ENCODE results near the gene PDP2. TPM values are rescaled to one million over a fixed set of nuclear protein-coding genes. Genes with fewer than 3 reads are reported as not detected.

The PDP2 gene
- total RNA-seq, 3 donors from 2014 or later (not counting 1 experiment from before 2014, with no cell fraction given), result 10.2 to 16.5 (median 11.0) TPM

DNA sequence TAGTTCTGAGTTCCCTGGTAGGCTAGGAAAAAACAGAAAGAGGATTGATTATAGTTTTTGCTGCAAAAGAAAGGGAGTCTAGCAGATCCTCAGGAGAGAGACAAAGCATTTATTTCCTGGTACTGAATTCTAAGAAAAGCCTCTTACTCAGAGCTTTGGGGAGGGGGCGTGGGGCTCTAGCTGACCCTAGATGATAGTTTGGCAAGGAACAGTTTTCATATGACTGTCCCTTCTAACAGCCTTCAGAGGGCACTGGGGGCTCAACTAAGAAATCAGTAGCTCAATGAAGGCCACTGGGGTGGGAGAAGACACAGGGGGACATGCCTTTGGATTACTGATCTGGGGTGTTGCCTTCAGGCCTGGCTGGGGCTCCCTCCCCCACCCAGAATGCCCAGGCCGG is 32.1 kb upstream of the PDP2 start:
- DNase-seq, result no peak
- TF ChIP-seq, protein P1, sequence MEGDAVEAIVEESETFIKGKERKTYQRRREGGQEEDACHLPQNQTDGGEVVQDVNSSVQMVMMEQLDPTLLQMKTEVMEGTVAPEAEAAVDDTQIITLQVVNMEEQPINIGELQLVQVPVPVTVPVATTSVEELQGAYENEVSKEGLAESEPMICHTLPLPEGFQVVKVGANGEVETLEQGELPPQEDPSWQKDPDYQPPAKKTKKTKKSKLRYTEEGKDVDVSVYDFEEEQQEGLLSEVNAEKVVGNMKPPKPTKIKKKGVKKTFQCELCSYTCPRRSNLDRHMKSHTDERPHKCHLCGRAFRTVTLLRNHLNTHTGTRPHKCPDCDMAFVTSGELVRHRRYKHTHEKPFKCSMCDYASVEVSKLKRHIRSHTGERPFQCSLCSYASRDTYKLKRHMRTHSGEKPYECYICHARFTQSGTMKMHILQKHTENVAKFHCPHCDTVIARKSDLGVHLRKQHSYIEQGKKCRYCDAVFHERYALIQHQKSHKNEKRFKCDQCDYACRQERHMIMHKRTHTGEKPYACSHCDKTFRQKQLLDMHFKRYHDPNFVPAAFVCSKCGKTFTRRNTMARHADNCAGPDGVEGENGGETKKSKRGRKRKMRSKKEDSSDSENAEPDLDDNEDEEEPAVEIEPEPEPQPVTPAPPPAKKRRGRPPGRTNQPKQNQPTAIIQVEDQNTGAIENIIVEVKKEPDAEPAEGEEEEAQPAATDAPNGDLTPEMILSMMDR (IDR thresholded peaks at IDR 0.05), result no peak
- no peaks in the 10 kb centered on the region for H3K36me3 ChIP-seq (ENCODE audit: control insufficient read depth, insufficient read depth, low read length)
- Mint-ChIP-seq H3K27ac (peak overlapping the region in 1 of 2 donors; percentile 38), H3K9me3 (no peaks in the 10 kb centered on the region), H3K36me3 (no peaks in the 10 kb centered on the region), H3K27me3 (ENCODE audit: low read depth in 2 of 2) (peaks cover 8 to 24% of the 10 kb centered on the region in 2 donors), H3K4me1 (peaks cover 0 to 16% of the 10 kb centered on the region in 2 donors), H3K4me3 (no peak overlapping the region)
- 78% methylated on average over 1 of the region's 2 CpGs for WGBS (ENCODE audit: insufficient coverage)
- peaks cover 17% of the 10 kb centered on the region for H3K27me3 ChIP-seq (ENCODE audit: control insufficient read depth, insufficient read depth, low read length)
- H3K9me3 ChIP-seq (ENCODE audit: control insufficient read depth, insufficient read depth, low read length), result no peaks in the 10 kb centered on the region
- no peak for ATAC-seq
- H3K27ac ChIP-seq (ENCODE audit: low read length), result no peak overlapping the region
- peaks cover 10% of the 10 kb centered on the region for H3K4me1 ChIP-seq (ENCODE audit: control insufficient read depth, insufficient read depth, low read length)
- H3K4me3 ChIP-seq (ENCODE audit: low read length), result no peak overlapping the region
- intact Hi-C loops (cut with micrococcal nuclease), result no loop called here

DNA sequence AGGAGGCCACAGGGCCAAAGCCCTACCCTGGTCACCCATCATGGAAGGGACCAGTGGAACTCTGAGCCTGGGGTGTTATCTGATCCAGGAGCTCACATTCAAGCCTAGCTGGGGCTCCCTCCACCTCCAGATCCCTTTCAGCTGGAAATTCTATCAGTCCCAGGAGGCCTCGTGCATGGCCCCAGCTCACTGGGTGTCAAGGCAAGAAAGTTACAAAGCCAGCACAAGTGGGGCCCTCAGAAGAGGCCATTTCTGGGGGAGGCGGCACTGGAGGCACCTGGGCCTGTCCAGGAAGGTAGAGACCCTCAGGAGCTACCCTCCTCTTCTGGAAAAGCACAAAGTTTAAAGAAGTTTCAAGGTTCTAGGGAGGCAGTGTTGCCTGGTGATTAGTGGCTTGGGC is 31.3 kb upstream of the PDP2 start:
- Histone ChIP-seq H3K9me3 (ENCODE audit: control insufficient read depth, insufficient read depth, low read length) (no peaks in the 10 kb centered on the region), H3K27me3 (ENCODE audit: control insufficient read depth, insufficient read depth, low read length) (peaks cover 13% of the 10 kb centered on the region), H3K27ac (ENCODE audit: low read length) (no peak overlapping the region), H3K36me3 (ENCODE audit: control insufficient read depth, insufficient read depth, low read length) (no peaks in the 10 kb centered on the region), H3K4me1 (ENCODE audit: control insufficient read depth, insufficient read depth, low read length) (peaks cover 9% of the 10 kb centered on the region), H3K4me3 (ENCODE audit: low read length) (no peak overlapping the region)
- intact Hi-C loops (cut with micrococcal nuclease), result no loop called here
- Mint-ChIP-seq H3K27ac (no peak overlapping the region), H3K9me3 (no peaks in the 10 kb centered on the region), H3K36me3 (no peaks in the 10 kb centered on the region), H3K27me3 (ENCODE audit: low read depth in 2 of 2) (peaks cover 8 to 16% of the 10 kb centered on the region in 2 donors), H3K4me3 (no peak overlapping the region), H3K4me1 (peaks cover 0 to 12% of the 10 kb centered on the region in 2 donors)
- ATAC-seq (no peak), DNase-seq (no peak)
- TF ChIP-seq, protein P1 (IDR thresholded peaks at IDR 0.05), result no peak
- 84% methylated on average over 2 of the region's 2 CpGs for WGBS (ENCODE audit: insufficient coverage)

DNA sequence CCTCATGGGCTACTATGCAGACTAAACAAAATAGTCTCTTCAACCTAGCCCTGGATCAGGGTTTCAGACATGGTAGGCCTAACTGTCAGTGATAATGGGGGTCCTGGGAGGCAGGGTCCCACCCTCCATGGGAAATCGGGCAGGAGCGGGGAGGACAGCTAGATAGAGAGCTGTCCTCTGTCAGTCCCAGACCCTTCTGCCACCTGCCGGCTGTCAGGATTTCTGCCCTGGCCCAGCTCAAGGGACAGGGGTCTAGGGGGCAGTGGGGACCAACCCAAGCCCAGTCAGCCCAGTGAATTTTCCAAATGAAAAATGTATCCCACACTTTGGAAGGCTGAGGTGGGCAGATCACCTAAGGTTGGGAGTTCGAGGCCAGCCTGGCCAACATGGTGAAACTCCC is 30.8 kb upstream of the PDP2 start:
- H3K27me3 Mint-ChIP-seq (ENCODE audit: low read depth in 2 of 2), result peaks cover 8 to 15% of the 10 kb centered on the region in 2 donors
- TF ChIP-seq, protein P1 (IDR thresholded peaks at IDR 0.05), result no peak
- intact Hi-C loops (cut with micrococcal nuclease), result no loop called here
- H3K36me3 Mint-ChIP-seq, result no peaks in the 10 kb centered on the region
- Histone ChIP-seq H3K27me3 (ENCODE audit: control insufficient read depth, insufficient read depth, low read length) (peaks cover 12% of the 10 kb centered on the region), H3K9me3 (ENCODE audit: control insufficient read depth, insufficient read depth, low read length) (no peaks in the 10 kb centered on the region), H3K4me3 (ENCODE audit: low read length) (no peak overlapping the region), H3K27ac (ENCODE audit: low read length) (no peak overlapping the region), H3K36me3 (ENCODE audit: control insufficient read depth, insufficient read depth, low read length) (no peaks in the 10 kb centered on the region), H3K4me1 (ENCODE audit: control insufficient read depth, insufficient read depth, low read length) (peaks cover 4% of the 10 kb centered on the region)
- H3K27ac Mint-ChIP-seq, result no peak overlapping the region
- H3K4me3 Mint-ChIP-seq, result no peak overlapping the region
- WGBS (ENCODE audit: insufficient coverage), result 96% methylated on average over 4 of the region's 4 CpGs
- peaks cover 0 to 11% of the 10 kb centered on the region in 2 donors for H3K4me1 Mint-ChIP-seq
- ATAC-seq (no peak), DNase-seq (no peak)
- no peaks in the 10 kb centered on the region for H3K9me3 Mint-ChIP-seq

DNA sequence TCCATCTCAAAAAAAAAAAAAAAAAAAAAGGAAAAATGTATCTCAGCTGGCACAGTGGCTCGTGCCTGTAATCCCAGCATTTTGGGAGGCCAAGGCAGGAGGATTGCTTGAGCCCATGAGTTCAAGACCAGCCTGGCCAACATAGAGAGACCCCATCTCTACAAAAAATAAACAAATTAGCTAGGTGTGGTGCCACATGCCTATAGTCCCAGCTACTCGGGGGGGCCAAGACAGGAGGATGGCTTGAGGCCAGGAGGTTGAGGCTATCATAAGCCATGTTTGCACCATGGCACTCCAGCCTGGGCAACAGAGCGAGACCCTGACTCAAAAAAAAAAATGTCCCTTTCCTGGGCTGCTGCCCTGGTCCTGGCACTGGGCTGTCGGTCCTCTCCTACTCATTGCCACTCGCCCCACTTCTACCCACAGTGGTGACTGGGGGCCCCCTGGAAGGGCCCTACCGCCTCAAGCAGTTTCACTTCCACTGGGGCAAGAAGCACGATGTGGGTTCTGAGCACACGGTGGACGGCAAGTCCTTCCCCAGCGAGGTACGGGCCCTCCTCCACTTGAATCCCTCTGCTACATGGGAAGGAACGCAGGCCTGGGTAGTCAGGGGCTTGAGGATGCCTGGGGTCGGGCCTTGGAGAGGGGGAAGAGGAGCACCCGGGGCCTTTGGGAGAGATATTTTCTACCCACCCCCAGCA is 30.1 kb upstream of the PDP2 start:
- Histone ChIP-seq H3K36me3 (ENCODE audit: control insufficient read depth, insufficient read depth, low read length) (no peaks in the 10 kb centered on the region), H3K27me3 (ENCODE audit: control insufficient read depth, insufficient read depth, low read length) (peaks cover 8% of the 10 kb centered on the region), H3K9me3 (ENCODE audit: control insufficient read depth, insufficient read depth, low read length) (no peaks in the 10 kb centered on the region), H3K4me1 (ENCODE audit: control insufficient read depth, insufficient read depth, low read length) (no peaks in the 10 kb centered on the region), H3K27ac (ENCODE audit: low read length) (no peak overlapping the region), H3K4me3 (ENCODE audit: low read length) (no peak overlapping the region)
- Mint-ChIP-seq H3K36me3 (no peaks in the 10 kb centered on the region), H3K4me1 (peaks cover 0 to 5% of the 10 kb centered on the region in 2 donors), H3K27me3 (ENCODE audit: low read depth in 2 of 2) (peaks cover 4 to 10% of the 10 kb centered on the region in 2 donors), H3K27ac (no peak overlapping the region), H3K9me3 (no peaks in the 10 kb centered on the region), H3K4me3 (no peak overlapping the region)
- DNase-seq, result no peak
- no peak for ATAC-seq
- intact Hi-C loops (cut with micrococcal nuclease), result no loop called here
- TF ChIP-seq, protein P1 (IDR thresholded peaks at IDR 0.05), result no peak
- WGBS (ENCODE audit: insufficient coverage), result 65% methylated on average over 13 of the region's 14 CpGs

All from natural killer cell (primary cell).